H9 (cell line): ENCODE measurements around the gene LSMEM2. TPM values are rescaled to one million over a fixed set of nuclear protein-coding genes. Genes with fewer than 3 reads are reported as not detected.

Experiments used
- DNase-seq: peaks from one replicate; pipeline ENCODE4 v3.0.0-alpha.2; 2017
- H2AFZ ChIP-seq: one replicate; pipeline ENCODE4 v1.6.1; 2013; ENCODE audit warnings: mild to moderate bottlenecking, low read length, control low read depth, moderate library complexity
- H2AK5ac ChIP-seq: 2 replicates; pipeline ENCODE4 v1.6.1; 2013; ENCODE audit warnings: low read length, control low read depth, mixed read lengths; ENCODE audit not compliant: insufficient read length
- H2BK120ac ChIP-seq: one replicate; pipeline ENCODE4 v1.6.1; 2013; ENCODE audit warnings: low read depth, mild to moderate bottlenecking, low read length, control low read depth, inconsistent platforms; ENCODE audit not compliant: poor library complexity, severe bottlenecking
- H2BK12ac ChIP-seq: 2 replicates; pipeline ENCODE4 v1.6.1; 2013; ENCODE audit warnings: low read length, control low read depth, mixed read lengths, low read depth; ENCODE audit not compliant: insufficient read length
- H2BK15ac ChIP-seq: 2 replicates; pipeline ENCODE4 v1.6.1; 2013; ENCODE audit warnings: low read depth, low read length, control low read depth
- H2BK20ac ChIP-seq: one replicate; pipeline ENCODE4 v1.6.1; 2013; ENCODE audit warnings: low read depth, mild to moderate bottlenecking, low read length, control low read depth, inconsistent platforms; ENCODE audit not compliant: poor library complexity, severe bottlenecking
- H2BK5ac ChIP-seq: 2 replicates; pipeline ENCODE4 v1.6.1; 2013; ENCODE audit warnings: low read length, control low read depth, mixed read lengths; ENCODE audit not compliant: insufficient read length
- H3K14ac ChIP-seq: 2 replicates; pipeline ENCODE4 v1.6.1; 2013; ENCODE audit warnings: low read length, control low read depth; ENCODE audit not compliant: insufficient read depth
- H3K18ac ChIP-seq: 2 replicates; pipeline ENCODE4 v1.6.1; 2013; ENCODE audit warnings: low read depth, mild to moderate bottlenecking, mixed read lengths, low read length, control low read depth; ENCODE audit not compliant: insufficient read length
- H3K23ac ChIP-seq: 2 replicates; pipeline ENCODE4 v1.6.1; 2013; ENCODE audit warnings: low read length, control low read depth, mixed read lengths, low read depth; ENCODE audit not compliant: insufficient read length
- H3K23me2 ChIP-seq: 2 replicates; pipeline ENCODE4 v1.6.1; 2013; ENCODE audit warnings: low read depth, mild to moderate bottlenecking, mixed read lengths, low read length, control low read depth; ENCODE audit not compliant: insufficient read length, poor library complexity, severe bottlenecking
- H3K27ac ChIP-seq: 2 replicates; pipeline ENCODE4 v1.5.1; 2013; ENCODE audit warnings: low read length, control low read depth, mixed read lengths, low read depth; ENCODE audit not compliant: insufficient read length
- H3K27me3 ChIP-seq: 2 replicates; pipeline ENCODE4 v1.6.1; 2013; ENCODE audit warnings: low read length, control low read depth, inconsistent platforms; ENCODE audit not compliant: insufficient read depth
- H3K4ac ChIP-seq: 2 replicates; pipeline ENCODE4 v1.6.1; 2013; ENCODE audit warnings: low read depth, mild to moderate bottlenecking, control low read depth, inconsistent platforms, low read length, moderate library complexity
- H3K4me1 ChIP-seq: 2 replicates; pipeline ENCODE4 v1.6.1; 2013; ENCODE audit warnings: low read length, control low read depth, inconsistent platforms; ENCODE audit not compliant: insufficient read depth
- H3K4me2 ChIP-seq: 2 replicates; pipeline ENCODE4 v1.6.1; 2013; ENCODE audit warnings: low read length, control low read depth, mixed read lengths; ENCODE audit not compliant: insufficient read length, insufficient read depth
- H3K56ac ChIP-seq: 2 replicates; pipeline ENCODE4 v1.6.1; 2013; ENCODE audit warnings: low read depth, mild to moderate bottlenecking, mixed read lengths, low read length, control low read depth; ENCODE audit not compliant: insufficient read length
- H3K79me1 ChIP-seq: 2 replicates; pipeline ENCODE4 v1.6.1; 2013; ENCODE audit warnings: low read depth, mild to moderate bottlenecking, moderate library complexity, low read length, control low read depth, inconsistent platforms; ENCODE audit not compliant: insufficient read depth, poor library complexity, severe bottlenecking
- H3K79me2 ChIP-seq: 2 replicates; pipeline ENCODE4 v1.6.1; 2013; ENCODE audit warnings: low read length, control low read depth, inconsistent platforms; ENCODE audit not compliant: insufficient read depth
- H3K9ac ChIP-seq: 2 replicates; pipeline ENCODE4 v1.6.1; 2013; ENCODE audit warnings: low read length, control low read depth, mixed read lengths; ENCODE audit not compliant: insufficient read length; ENCODE audit errors: extremely low read depth
- H3K9me3 ChIP-seq: one replicate; pipeline ENCODE4 v1.6.1; 2013; ENCODE audit warnings: low read depth, low read length, inconsistent platforms; ENCODE audit not compliant: control insufficient read depth
- H3T11ph ChIP-seq: one replicate; pipeline ENCODE4 v1.6.1; 2013; ENCODE audit warnings: mild to moderate bottlenecking, low read length, control low read depth, inconsistent platforms
- H4K20me1 ChIP-seq: one replicate; pipeline ENCODE4 v1.6.1; 2013; ENCODE audit not compliant: control insufficient read depth, insufficient read length, insufficient read depth
- H4K5ac ChIP-seq: 2 replicates; pipeline ENCODE4 v1.6.1; 2013; ENCODE audit warnings: low read depth, mild to moderate bottlenecking, mixed read lengths, low read length, control low read depth; ENCODE audit not compliant: insufficient read length
- H4K8ac ChIP-seq: replicated peaks from 2 replicates; pipeline ENCODE4 v1.6.1; 2013; ENCODE audit warnings: low read length, control low read depth, mixed read lengths, low read depth; ENCODE audit not compliant: insufficient read length
- H4K91ac ChIP-seq: 2 replicates; pipeline ENCODE4 v1.6.1; 2013; ENCODE audit warnings: low read depth, mild to moderate bottlenecking, moderate library complexity, mixed read lengths, low read length, control low read depth; ENCODE audit not compliant: insufficient read length
- H3K27ac Mint-ChIP-seq, 3 experiments: 2 replicates in 2 of 3; 3 replicates in 1 of 3; pipeline ENCODE4 v1.8.0; 2020 to 2021; ENCODE audit warnings: mixed read lengths in 3 of 3, mild to moderate bottlenecking in 1 of 3, moderate library complexity in 1 of 3
- H3K27me3 Mint-ChIP-seq: 2 replicates; pipeline ENCODE4 v1.8.0; 2021; ENCODE audit warnings: low read depth, mild to moderate bottlenecking, moderate library complexity, mixed read lengths
- H3K36me3 Mint-ChIP-seq, 3 experiments: 2 replicates in 2 of 3; 3 replicates in 1 of 3; pipeline ENCODE4 v1.8.0; 2020 to 2021; ENCODE audit warnings: low read depth in 3 of 3, mixed read lengths in 3 of 3; ENCODE audit not compliant: insufficient read depth in 1 of 3
- H3K4me1 Mint-ChIP-seq, 2 experiments: 2 replicates each; pipeline ENCODE4 v1.8.0; 2020; ENCODE audit warnings: mixed read lengths in 2 of 2
- H3K4me3 Mint-ChIP-seq, 2 experiments: 2 replicates in 1 of 2; 3 replicates in 1 of 2; pipeline ENCODE4 v1.8.0; 2020 to 2021; ENCODE audit warnings: mild to moderate bottlenecking in 2 of 2, mixed read lengths in 2 of 2, moderate library complexity in 1 of 2
- H3K9me3 Mint-ChIP-seq, 2 experiments: 2 replicates in 1 of 2; 3 replicates in 1 of 2; pipeline ENCODE4 v1.8.0; 2020; ENCODE audit warnings: mild to moderate bottlenecking in 2 of 2, mixed read lengths in 2 of 2, moderate library complexity in 1 of 2
- CTCF ChIP-seq: fragments of 200-600 bp; sonication (generic); conservative IDR thresholded peaks from 3 replicates; pipeline ENCODE4 v1.8.0; 2021; ENCODE audit warnings: antibody characterized with exemption, mild to moderate bottlenecking
- WGBS: extraction: QIAGEN DNeasy Blood & Tissue Kit; methylation state at CpG from one replicate; pipeline ENCODE4 v1.1.7; 2013; ENCODE audit warnings: missing lambda C conversion rate, low lambda C conversion rate, mixed read lengths; ENCODE audit not compliant: insufficient read length; ENCODE audit errors: extremely low coverage; 5-methylcytosine and 5-hydroxymethylcytosine counted together
- total RNA-seq: library from RNA; stranded (reverse); gene quantifications from 2 replicates; pipeline ENCODE4 v1.2.1, GENCODE V29; 2021

The LSMEM2 gene
- total RNA-seq, 1 experiment from 2014 or later = 0.50 TPM

DNA sequence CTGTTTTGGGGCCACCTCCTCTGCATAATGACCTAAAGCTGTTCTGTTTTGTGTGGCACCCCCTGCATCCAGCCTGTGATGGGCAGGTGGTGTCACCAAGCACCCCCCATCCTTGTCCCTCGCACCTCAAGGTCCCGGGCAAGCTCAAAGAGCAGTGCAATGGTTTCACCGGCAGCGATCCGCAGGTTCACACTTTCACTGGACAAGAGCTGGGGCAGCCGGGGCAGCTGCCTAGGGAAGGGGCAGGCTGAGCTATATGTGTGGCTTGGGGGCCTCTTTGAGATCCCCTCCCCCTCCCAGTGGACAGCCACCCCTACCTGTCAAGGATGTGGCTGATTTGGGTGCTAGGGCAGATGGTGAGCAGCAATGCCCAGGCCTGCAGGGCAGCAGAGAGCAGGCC, 10.2 kb downstream of the LSMEM2 start:
- Histone ChIP-seq H3K23me2 (peaks cover 5% of the 10 kb centered on the region), H3K27me3 (no peaks in the 10 kb centered on the region), H2BK120ac (no peak overlapping the region), H3K18ac (no peak overlapping the region), H3K27ac (no peak overlapping the region), H4K91ac (no peak overlapping the region), H3K4ac (no peak overlapping the region), H3K4me2 (no peak overlapping the region), H3K79me1 (no peaks in the 10 kb centered on the region), H2BK12ac (no peak overlapping the region), H3K9ac (no peak overlapping the region), H3K79me2 (peaks cover 3% of the 10 kb centered on the region; the same call in 1 of the 2 replicates), H3K56ac (no peak overlapping the region), H2BK20ac (no peak overlapping the region), H3T11ph (no peak overlapping the region), H4K8ac (no peak overlapping the region), H3K9me3 (no peaks in the 10 kb centered on the region), H2BK15ac (no peak overlapping the region), H3K14ac (no peak overlapping the region), H2BK5ac (no peak overlapping the region), H4K5ac (no peak overlapping the region), H3K23ac (no peak overlapping the region), H2AK5ac (no peak overlapping the region), H3K4me1 (no peaks in the 10 kb centered on the region), H2AFZ (no peak overlapping the region), H4K20me1 (no peaks in the 10 kb centered on the region)
- Mint-ChIP-seq H3K9me3 (no peaks in the 10 kb centered on the region; a peak in 1 of 5 replicates), H3K4me1 (peaks cover 11% of the 10 kb centered on the region in 2 experiments), H3K27me3 (no peaks in the 10 kb centered on the region), H3K4me3 (peak overlapping the region in 1 of 2 experiments; percentile 29; a peak in 1 of 5 replicates), H3K36me3 (peaks cover 26 to 44% (median 40%) of the 10 kb centered on the region in 3 experiments; a peak in 6 of 7 replicates), H3K27ac (no peak overlapping the region)
- no peak for TF ChIP-seq CTCF
- DNase-seq = no peak
- WGBS = no CpG with 5 or more reads among the region's 6 CpGs
